H1 (cell line): ENCODE results near the gene KCNH4. TPM values are rescaled to one million over a fixed set of nuclear protein-coding genes. Genes with fewer than 3 reads are reported as not detected.
A peak's percentile ranks its signal among the peaks of the same experiment; 100 is the strongest.

Experiments
- CTCF ChIA-PET: fragments of 300-600 bp; sonication (Branson Sonifier 250); formaldehyde crosslinking; loops from one replicate; lab custom pipeline; 2021; ENCODE audit not compliant: partially characterized antibody; lab: Charles Lee
- POLR2A ChIA-PET: fragments of 300-600 bp; sonication (Branson Sonifier 250); formaldehyde crosslinking; loops from one replicate; lab custom pipeline; 2021; ENCODE audit warnings: inconsistent platforms; ENCODE audit not compliant: partially characterized antibody; lab: Charles Lee
- DNase-seq, 2 experiments: peaks; one replicate each; pipeline versions ENCODE4 v3.0.0 to v3.0.0-alpha.2; 2010 to 2022; ENCODE audit warnings: low spot score in 2 of 2, low read depth in 1 of 2, mixed read lengths in 1 of 2
- FAIRE-seq: peaks from 2 replicates; lab custom pipeline; 2011; peaks lifted over from hg19 to GRCh38; lab: Jason Lieb, UNC
- H2AFZ ChIP-seq: 2 replicates; pipeline ENCODE4 v1.8.1; 2012; ENCODE audit warnings: low read length, inconsistent platforms
- H2AK5ac ChIP-seq: 2 replicates; pipeline ENCODE4 v1.6.1; 2013; ENCODE audit warnings: low read depth, low read length
- H2BK120ac ChIP-seq: replicated peaks from 2 replicates; pipeline ENCODE3; 2013; ENCODE audit warnings: low read depth, low read length, inconsistent platforms
- H2BK12ac ChIP-seq: 2 replicates; pipeline ENCODE4 v1.6.1; 2013; ENCODE audit warnings: low read depth, low read length
- H2BK15ac ChIP-seq: 2 replicates; pipeline ENCODE4 v1.6.1; 2013; ENCODE audit warnings: low read length
- H2BK20ac ChIP-seq: 2 replicates; pipeline ENCODE4 v1.6.1; 2013; ENCODE audit warnings: low read length
- H2BK5ac ChIP-seq: 2 replicates; pipeline ENCODE4 v1.6.1; 2013; ENCODE audit warnings: low read depth, low read length
- H3K14ac ChIP-seq: 2 replicates; pipeline ENCODE4 v1.6.1; 2013; ENCODE audit warnings: inconsistent platforms; ENCODE audit not compliant: insufficient read length
- H3K18ac ChIP-seq: 2 replicates; pipeline ENCODE4 v1.6.1; 2013; ENCODE audit warnings: low read length; ENCODE audit errors: extremely low read depth
- H3K23ac ChIP-seq: 2 replicates; pipeline ENCODE4 v1.6.1; 2013; ENCODE audit warnings: inconsistent platforms; ENCODE audit not compliant: insufficient read length
- H3K23me2 ChIP-seq: 2 replicates; pipeline ENCODE4 v1.6.1; 2013; ENCODE audit warnings: low read depth, low read length
- H3K27ac ChIP-seq: 2 replicates; pipeline ENCODE4 v1.6.1; 2011; ENCODE audit warnings: low read depth, low read length, inconsistent platforms
- H3K27me3 ChIP-seq, 4 experiments: replicated peaks in 1 of 4; 1 replicate in 1 of 4; 2 replicates in 3 of 4; pipeline versions ENCODE4 v1.6.1 to v1.8.1; 2011 to 2013; ENCODE audit warnings: low read length in 3 of 4, mild to moderate bottlenecking in 3 of 4, inconsistent platforms in 2 of 4, mixed read lengths in 2 of 4, moderate library complexity in 1 of 4; ENCODE audit not compliant: control insufficient read depth in 3 of 4, insufficient read depth in 3 of 4; ENCODE audit errors: extremely low read depth in 1 of 4
- H3K36me3 ChIP-seq, 4 experiments: 2 replicates each; pipeline versions ENCODE4 v1.6.1 to v1.8.1; 2011 to 2013; ENCODE audit warnings: mild to moderate bottlenecking in 4 of 4, low read length in 3 of 4, moderate library complexity in 2 of 4, control low read depth in 1 of 4, inconsistent platforms in 1 of 4; ENCODE audit not compliant: insufficient read depth in 4 of 4, control insufficient read depth in 2 of 4
- H3K4ac ChIP-seq: replicated peaks from 2 replicates; pipeline ENCODE3; 2013; ENCODE audit warnings: low read length, low read depth, mixed read lengths, inconsistent platforms; ENCODE audit not compliant: insufficient read length
- H3K4me1 ChIP-seq, 4 experiments: replicated peaks in 1 of 4; 1 replicate in 1 of 4; 2 replicates in 3 of 4; pipeline versions ENCODE4 v1.6.1 to v1.8.1; 2011 to 2013; ENCODE audit warnings: low read length in 3 of 4, inconsistent platforms in 2 of 4, mixed read lengths in 1 of 4; ENCODE audit not compliant: insufficient read depth in 4 of 4, control insufficient read depth in 3 of 4
- H3K4me2 ChIP-seq, 2 experiments: 2 replicates each; pipeline versions ENCODE4 v1.6.1 to v1.8.1; 2011 to 2013; ENCODE audit warnings: low read depth in 2 of 2, low read length in 2 of 2, control low read depth in 1 of 2, inconsistent platforms in 1 of 2, mild to moderate bottlenecking in 1 of 2; ENCODE audit not compliant: insufficient read depth in 1 of 2
- H3K4me3 ChIP-seq, 4 experiments: fragments of 200-600, 300-600 bp in 1 of 4; sonication (generic), shearing (Covaris generic), sonication (Bioruptor Twin) in 1 of 4; 2 replicates each; pipeline versions ENCODE4 v1.5.1 to v1.8.1; 2011 to 2016; ENCODE audit warnings: low read length in 4 of 4, low read depth in 3 of 4, control low read depth in 2 of 4, inconsistent platforms in 2 of 4, mild to moderate bottlenecking in 2 of 4, mixed read lengths in 1 of 4, moderate library complexity in 1 of 4; ENCODE audit not compliant: insufficient read depth in 2 of 4; ENCODE audit errors: extremely low read depth in 1 of 4
- H3K56ac ChIP-seq: replicated peaks from 2 replicates; pipeline ENCODE3; 2013; ENCODE audit warnings: low read depth, mild to moderate bottlenecking, mixed read lengths, low read length, inconsistent platforms; ENCODE audit not compliant: insufficient read length
- H3K79me1 ChIP-seq: 2 replicates; pipeline ENCODE4 v1.6.1; 2013; ENCODE audit warnings: low read depth, low read length, control low read depth
- H3K79me2 ChIP-seq, 2 experiments: 2 replicates each; pipeline versions ENCODE4 v1.6.1 to v1.8.1; 2012 to 2013; ENCODE audit warnings: low read length in 2 of 2, mild to moderate bottlenecking in 2 of 2, inconsistent platforms in 1 of 2; ENCODE audit not compliant: insufficient read depth in 2 of 2, control insufficient read depth in 1 of 2
- H3K9ac ChIP-seq, 4 experiments: replicated peaks in 1 of 4; 1 replicate in 1 of 4; 2 replicates in 3 of 4; pipeline versions ENCODE4 v1.6.1 to v1.8.1; 2011 to 2013; ENCODE audit warnings: low read depth in 3 of 4, low read length in 3 of 4, control low read depth in 2 of 4, mild to moderate bottlenecking in 2 of 4, moderate library complexity in 2 of 4, inconsistent platforms in 1 of 4; ENCODE audit errors: extremely low read depth in 1 of 4
- H3K9me3 ChIP-seq, 2 experiments: 2 replicates each; pipeline versions ENCODE4 v1.6.1 to v1.8.1; 2012 to 2013; ENCODE audit warnings: mild to moderate bottlenecking in 2 of 2, moderate library complexity in 2 of 2, control low read depth in 1 of 2, inconsistent platforms in 1 of 2, low read depth in 1 of 2, low read length in 1 of 2, mixed read lengths in 1 of 2; ENCODE audit not compliant: insufficient read depth in 2 of 2
- H4K20me1 ChIP-seq, 2 experiments: replicated peaks in 1 of 2; 2 replicates each; pipeline versions ENCODE3 to v1.8.1; 2011 to 2013; ENCODE audit warnings: inconsistent platforms in 2 of 2, low read length in 2 of 2, mild to moderate bottlenecking in 1 of 2; ENCODE audit not compliant: insufficient read depth in 2 of 2, control insufficient read depth in 1 of 2
- H4K5ac ChIP-seq: 2 replicates; pipeline ENCODE4 v1.6.1; 2013; ENCODE audit warnings: low read length, low read depth, mixed read lengths, inconsistent platforms; ENCODE audit not compliant: insufficient read length
- H4K8ac ChIP-seq: 2 replicates; pipeline ENCODE4 v1.8.0; 2013; ENCODE audit warnings: mild to moderate bottlenecking, moderate library complexity, low read length, inconsistent platforms; ENCODE audit not compliant: insufficient read depth; ENCODE audit errors: extremely low read depth
- H4K91ac ChIP-seq: replicated peaks from 2 replicates; pipeline ENCODE3; 2013; ENCODE audit warnings: low read length, mixed read lengths, inconsistent platforms; ENCODE audit not compliant: insufficient read length
- CBX8 ChIP-seq: fragments of 300-800, 300-1000 bp; sonication (generic); IDR thresholded peaks from 2 replicates; pipeline ENCODE4 v1.7.1; 2016; ENCODE audit warnings: low read depth, low read length, borderline replicate concordance
- CTCF ChIP-seq, 3 experiments: IDR thresholded peaks; 1 replicate in 2 of 3; 2 replicates in 1 of 3; pipeline versions ENCODE4 v1.5.1 to v1.6.1; 2011; ENCODE audit warnings: low read length in 3 of 3, mild to moderate bottlenecking in 3 of 3, inconsistent platforms in 2 of 3, low read depth in 1 of 3, moderate library complexity in 1 of 3; ENCODE audit not compliant: insufficient read depth in 1 of 3; ENCODE audit errors: control extremely low read depth in 1 of 3
- MAX ChIP-seq: IDR thresholded peaks from 2 replicates; pipeline ENCODE4 v1.6.1; 2012; ENCODE audit warnings: inconsistent platforms
- RNF2 ChIP-seq: fragments of 200-900, 300-1000 bp; sonication (generic); IDR thresholded peaks from 2 replicates; pipeline ENCODE4 v1.7.1; 2016; ENCODE audit warnings: borderline replicate concordance, low read depth, mild to moderate bottlenecking, antibody characterized with exemption, low read length; ENCODE audit not compliant: poor library complexity, severe bottlenecking; ENCODE audit errors: missing control alignments
- SUZ12 ChIP-seq: fragments of 200-600 bp; sonication (generic); IDR thresholded peaks from 2 replicates; pipeline ENCODE4 v1.6.1; 2012; ENCODE audit warnings: mild to moderate bottlenecking, inconsistent platforms, low read length, moderate library complexity, mixed read lengths
- WGBS, 2 experiments: shearing (Covaris generic) in 1 of 2; methylation state at CpG; one replicate each; pipeline versions ENCODE4 v1.1.6 to v1.1.7; 2013 to 2015; ENCODE audit warnings: low lambda C conversion rate in 2 of 2, mixed read lengths in 2 of 2, inconsistent platforms in 1 of 2, low coverage in 1 of 2, missing lambda C conversion rate in 1 of 2; ENCODE audit not compliant: insufficient replicate concordance in 2 of 2, insufficient coverage in 1 of 2, insufficient read length in 1 of 2; ENCODE audit errors: extremely low coverage in 1 of 2, missing lambda C conversion rate in 1 of 2; 5-methylcytosine and 5-hydroxymethylcytosine counted together
- polyA plus RNA-seq, 7 experiments: library from polyadenylated mRNA; depleted of rRNA in 3 of 7; stranded (reverse) in 5 of 7; unstranded in 2 of 7; fragments of >200 nt in 5 of 7; fragments of 200-250 nt in 2 of 7; gene quantifications; 1 replicate in 5 of 7; 2 replicates in 1 of 7; 4 replicates in 1 of 7; pipeline versions ENCODE4 v1.2.1 to v1.2.3, GENCODE V29; 2011 to 2013; ENCODE audit warnings: missing spikeins in 2 of 7, mixed read lengths in 2 of 7
- total RNA-seq: library from RNA; stranded (reverse); fragmentation: NEBNext Ultra II Directional; extraction: Animal tissue kit (Norgen Biotek cat#: 25700); gene quantifications from 2 replicates; pipeline ENCODE4 v1.2.1, GENCODE V29; 2021

KCNH4 gene
- total and polyA plus RNA-seq, 2 of the 8 experiments (the other 6 are each of a cell fraction or from before 2014, with no cell fraction given), result 0.44 to 0.47 TPM

- Histone ChIP-seq H4K20me1 (peaks cover 0 to 5% of the 10 kb centered on the region in 2 experiments), H3K9ac (peak within 1 kb of the TSS in 2 of 4 experiments; percentile 29 to 48; a peak in 3 of 7 replicates), H3K23me2 (peaks cover 10% of the 10 kb centered on the region), H3K27ac (no peak within 1 kb of the TSS; the same call in 1 of the 2 replicates), H2BK5ac (no peak within 1 kb of the TSS; the same call in 1 of the 2 replicates), H3K79me1 (no peaks in the 10 kb centered on the region; the same call in 1 of the 2 replicates), H3K14ac (no peak within 1 kb of the TSS), H4K91ac (peak within 1 kb of the TSS; percentile 46), H2BK12ac (peak within 1 kb of the TSS; percentile 75; the same call in 1 of the 2 replicates), H3K23ac (no peak within 1 kb of the TSS), H3K18ac (peak within 1 kb of the TSS; percentile 51), H3K4me1 (peaks cover 0 to 17% (median 13%) of the 10 kb centered on the region in 4 experiments; a peak in 6 of 7 replicates), H2AFZ (no peak within 1 kb of the TSS), H3K56ac (peak within 1 kb of the TSS; percentile 7), H2BK15ac (peak within 1 kb of the TSS; percentile 29; the same call in 1 of the 2 replicates), H4K8ac (peak within 1 kb of the TSS; percentile 16; the same call in 1 of the 2 replicates), H3K4me2 (peak within 1 kb of the TSS; percentile 70 to 80), H4K5ac (peak within 1 kb of the TSS; percentile 23), H2BK20ac (no peak within 1 kb of the TSS), H2BK120ac (no peak within 1 kb of the TSS), H3K79me2 (no peaks in the 10 kb centered on the region), H3K27me3 (no peaks in the 10 kb centered on the region; a peak in 2 of 7 replicates), H3K36me3 (peaks cover 8 to 15% (median 11%) of the 10 kb centered on the region in 4 experiments; a peak in 7 of 8 replicates), H3K4ac (peak within 1 kb of the TSS; percentile 17), H3K9me3 (no peaks in the 10 kb centered on the region), H3K4me3 (peak within 1 kb of the TSS; percentile 38 to 84 (median 60)), H2AK5ac (0 out of 2 replicates have a peak within 1 kb of the TSS, but pooled peaks have one; percentile 61)
- DNase-seq, result peak; percentile 43 to 86
- whole genome bisulfite sequencing, 2 experiments, result 28% methylated on average over 25 of the region's 57 CpGs; no CpG with 5 or more reads in 1 of the 2 experiments
- POLR2A ChIA-PET, result interaction anchor here (0.6 to 3.8 kb wide), 19 partner anchors 9 to 208 kb away, joined by 3 to 51 read pairs (median 4); partner anchors contain the start of genes DHX58, DNAJC7 and NKIRAS2
- CTCF ChIA-PET, result interaction anchor here (0.7 to 39.4 kb wide), 19 partner anchors 10 to 118 kb away, joined by 3 to 1084 read pairs (median 7); partner anchors contain the start of genes C17orf113, DNAJC7, GHDC and KCNH4
- FAIRE-seq, result peak; percentile 68
- TF ChIP-seq RNF2 (no peak), MAX (peak; percentile 77; the same call in 1 of the 2 replicates), CBX8 (no peak), CTCF (IDR thresholded peaks at IDR 0.05; ENCODE audit: control extremely low read depth in 1 of 3, insufficient read depth in 1 of 3, low read depth in 1 of 3, low read length in 3 of 3) (no peak), SUZ12 (no peak)
Measured at GRCh38 chr17:42120770-42121769, 59.9 kb downstream of the KCNH4 start, which contains the start of gene KAT2A. Gene KAT2A (minus strand): TSS chr17:42121367. CDS start chr17:42121304, 63 bp downstream.
